Right lung (tissue), 10 donors: ENCODE data around the gene FXYD2. TPM values are rescaled to one million over a fixed set of nuclear protein-coding genes. Genes with fewer than 3 reads are reported as not detected.
"Not testable (repeated sequence)": the region's sequence is repeated elsewhere in the genome, so short reads cannot be mapped to it uniquely, and the experiment has no call there.

ENCODE experiments used
- DNase-seq, 2 donors: peaks; one replicate each; pipeline ENCODE4 v3.0.0-alpha.2; 2013
- long read RNA-seq, 8 donors: transcript quantifications; one replicate each; lab custom pipeline, GENCODE V29; 2026
- polyA plus RNA-seq, 5 donors: library from polyadenylated mRNA; unstranded; fragments of 120-200 nt; gene quantifications; one replicate each; pipeline versions ENCODE4 v1.2.1 to v1.2.3, GENCODE V29; 2013; ENCODE audit warnings: inconsistent platforms in 1 of 5, low replicate concordance in 1 of 5; ENCODE audit not compliant: insufficient read length in 5 of 5, insufficient read depth in 1 of 5

Gene FXYD2
- 1 to 10 TPM; 3.3 to 8.0 (median 5.7) TPM for polyA plus RNA-seq
- long read RNA-seq, donor 1, partial matches to known transcripts, result 0 of 2 reads
- long read RNA-seq, donor 1, other reads (novel, unspliced or antisense), result 0 of 2 reads
- long read RNA-seq, donor 2, partial matches to known transcripts, result 0 of 2 reads
- long read RNA-seq, donor 2, other reads (novel, unspliced or antisense), result 0 of 2 reads
- long read RNA-seq, donor 3, result 0 reads
- long read RNA-seq, donor 4, partial matches to known transcripts, result 0 of 1 reads
- long read RNA-seq, donor 4, other reads (novel, unspliced or antisense), result 0 of 1 reads
- long read RNA-seq, donor 5, partial matches to known transcripts, result 0 of 2 reads
- long read RNA-seq, donor 5, other reads (novel, unspliced or antisense), result 0 of 2 reads
- long read RNA-seq, donor 6, partial matches to known transcripts, result 0 of 1 reads
- long read RNA-seq, donor 6, other reads (novel, unspliced or antisense), result 0 of 1 reads
- long read RNA-seq, donor 7, result 0 reads
- long read RNA-seq, donor 8, partial matches to known transcripts, result 0 of 1 reads
- long read RNA-seq, donor 8, other reads (novel, unspliced or antisense), result 0 of 1 reads

DNA sequence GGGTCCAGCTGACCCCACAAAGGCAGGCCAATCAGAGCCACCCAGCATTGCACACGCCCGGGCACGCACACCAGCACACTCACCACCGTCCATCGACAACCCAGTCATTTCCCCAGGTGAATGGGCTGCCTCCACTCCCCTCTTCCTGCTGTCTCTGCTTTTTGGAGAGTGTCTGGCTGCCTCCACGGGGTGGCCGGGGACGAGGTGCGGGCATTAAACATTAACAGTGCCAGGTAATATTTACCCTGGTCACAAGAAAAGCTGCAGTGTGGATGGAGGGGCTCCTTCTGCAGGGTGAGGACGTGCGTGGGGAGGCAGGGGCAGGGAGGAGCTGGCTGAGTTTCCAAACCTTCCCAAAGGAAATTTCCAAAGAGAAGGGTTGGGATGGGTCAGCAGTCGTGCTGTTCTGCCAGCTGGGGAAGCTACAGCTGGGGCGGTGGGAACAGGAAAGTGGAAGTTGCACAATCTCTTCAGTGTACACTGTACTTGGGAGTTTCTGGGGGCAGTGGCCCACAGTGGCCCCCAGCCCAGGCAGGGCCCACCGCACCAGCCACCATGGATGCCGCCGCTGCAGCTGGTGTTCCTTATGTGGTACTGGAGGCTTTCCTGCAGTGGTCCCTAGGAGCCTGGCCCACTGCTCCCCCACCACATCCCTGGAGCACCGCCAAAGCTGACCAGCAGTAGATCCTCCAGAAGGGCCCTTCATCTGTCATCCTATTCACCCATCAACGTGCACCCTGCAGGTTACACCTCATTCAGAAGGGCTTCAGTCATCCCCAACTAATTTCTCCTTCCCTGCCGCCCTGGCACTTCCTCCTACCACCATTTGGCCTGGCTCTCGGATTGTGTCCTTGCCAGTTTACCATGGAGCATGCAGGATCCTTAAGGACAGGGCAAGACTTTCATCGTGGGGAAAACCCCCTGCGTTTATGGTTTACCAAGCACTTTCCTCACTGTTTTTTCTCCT, at the start of gene FXYD2:
Gene FXYD2 (minus strand): TSS at position 174 of the 967 bp plus-strand sequence. CDS start 66 bp downstream, at position 108.
- peak; percentile 80 to 83 for DNase-seq

- DNase-seq, result no peak
Observed at GRCh38 chr11:117873828-117874125, 49.2 kb upstream of the FXYD2 start.

DNA sequence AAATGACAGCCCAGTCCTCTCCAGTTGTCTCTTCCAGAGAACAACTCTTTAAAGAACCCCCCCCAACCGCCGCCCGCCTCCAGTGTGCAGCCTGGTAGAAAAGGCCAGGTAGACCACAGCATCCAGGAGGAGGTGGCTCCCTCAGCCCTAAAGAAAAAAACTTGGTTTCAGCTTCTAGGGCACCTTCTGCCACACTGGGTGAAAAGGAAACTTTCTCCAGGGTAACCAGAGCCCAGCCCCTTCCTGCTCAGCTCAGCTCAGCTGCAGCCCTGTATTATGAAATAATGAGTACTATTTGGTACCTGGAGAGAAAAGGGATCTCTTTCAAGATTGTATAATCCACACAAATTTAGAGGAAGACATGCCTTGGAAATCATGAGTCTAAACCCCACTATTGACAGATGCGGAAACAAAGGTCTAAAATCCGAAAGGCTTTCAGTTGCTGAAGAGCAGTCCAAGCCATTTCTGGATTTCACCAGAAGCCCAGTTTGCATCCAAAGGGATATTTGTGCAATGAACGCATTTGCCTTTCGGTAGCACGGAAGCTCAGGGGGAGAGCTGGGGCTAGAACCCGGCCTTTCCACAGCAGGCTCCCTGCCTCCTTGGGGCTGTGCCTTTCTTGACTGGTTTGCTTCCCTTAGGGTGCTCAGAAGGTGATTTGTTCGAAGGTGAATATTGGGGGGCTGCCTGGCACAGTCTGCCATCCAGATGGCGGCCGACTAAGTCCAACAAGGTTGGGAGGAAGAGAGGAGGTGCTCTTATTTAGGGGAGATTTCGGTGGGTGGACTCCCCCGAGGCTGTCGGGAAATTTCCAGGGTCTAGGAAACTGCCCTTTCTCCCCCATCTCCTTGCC, 48.7 kb upstream of the FXYD2 start:
- no peak for DNase-seq

DNA sequence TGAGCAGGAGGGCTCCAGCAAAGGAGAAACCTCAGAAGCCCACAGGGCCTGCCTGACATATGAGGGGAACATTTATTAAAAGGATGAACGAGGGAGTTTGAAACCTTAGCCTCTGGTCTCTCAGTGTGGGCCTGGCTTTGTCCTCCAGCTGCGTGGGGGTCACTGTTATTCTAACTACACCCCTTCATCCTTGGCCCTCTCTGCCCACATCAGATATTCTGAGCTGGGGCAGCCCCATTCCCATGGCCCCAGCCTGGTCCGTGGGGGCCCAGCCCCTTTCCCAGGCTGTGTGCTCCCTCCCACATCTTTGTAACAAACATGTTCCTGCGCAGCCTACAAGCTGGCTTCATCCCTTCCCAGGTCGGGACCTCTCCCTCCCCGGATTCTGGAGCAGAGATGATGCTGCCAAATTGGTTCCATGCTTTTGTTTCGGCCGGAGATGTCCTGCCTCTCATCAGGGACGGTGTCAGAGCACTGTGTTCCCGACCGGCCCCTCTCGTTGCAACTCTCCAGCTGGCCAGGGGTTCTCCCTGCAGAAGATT, 47.9 kb upstream of the FXYD2 start:
- no peak for DNase-seq

- no peak for DNase-seq
Observed at GRCh38 chr11:117871784-117872183, 47.2 kb upstream of the FXYD2 start.

DNA sequence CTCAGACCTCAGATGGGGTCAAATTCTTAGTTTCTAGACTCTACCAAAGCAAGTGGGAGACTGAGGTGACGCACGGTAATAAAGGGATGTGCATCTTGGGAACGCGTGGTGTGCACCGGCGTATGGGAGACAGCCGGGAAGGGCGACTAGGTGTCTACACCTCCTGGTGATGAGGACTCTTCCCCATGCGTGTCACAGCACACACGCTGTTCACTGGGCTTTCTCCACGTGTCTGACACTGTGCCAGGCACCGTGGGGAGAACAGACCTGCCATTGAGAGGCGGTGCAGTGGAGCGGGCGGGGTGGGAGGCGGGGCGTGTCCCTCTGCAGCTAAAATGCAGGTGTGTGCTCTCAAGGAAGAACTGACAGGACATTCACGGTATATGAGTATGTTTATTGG, 46.6 kb upstream of the FXYD2 start:
- DNase-seq, result no peak

DNA sequence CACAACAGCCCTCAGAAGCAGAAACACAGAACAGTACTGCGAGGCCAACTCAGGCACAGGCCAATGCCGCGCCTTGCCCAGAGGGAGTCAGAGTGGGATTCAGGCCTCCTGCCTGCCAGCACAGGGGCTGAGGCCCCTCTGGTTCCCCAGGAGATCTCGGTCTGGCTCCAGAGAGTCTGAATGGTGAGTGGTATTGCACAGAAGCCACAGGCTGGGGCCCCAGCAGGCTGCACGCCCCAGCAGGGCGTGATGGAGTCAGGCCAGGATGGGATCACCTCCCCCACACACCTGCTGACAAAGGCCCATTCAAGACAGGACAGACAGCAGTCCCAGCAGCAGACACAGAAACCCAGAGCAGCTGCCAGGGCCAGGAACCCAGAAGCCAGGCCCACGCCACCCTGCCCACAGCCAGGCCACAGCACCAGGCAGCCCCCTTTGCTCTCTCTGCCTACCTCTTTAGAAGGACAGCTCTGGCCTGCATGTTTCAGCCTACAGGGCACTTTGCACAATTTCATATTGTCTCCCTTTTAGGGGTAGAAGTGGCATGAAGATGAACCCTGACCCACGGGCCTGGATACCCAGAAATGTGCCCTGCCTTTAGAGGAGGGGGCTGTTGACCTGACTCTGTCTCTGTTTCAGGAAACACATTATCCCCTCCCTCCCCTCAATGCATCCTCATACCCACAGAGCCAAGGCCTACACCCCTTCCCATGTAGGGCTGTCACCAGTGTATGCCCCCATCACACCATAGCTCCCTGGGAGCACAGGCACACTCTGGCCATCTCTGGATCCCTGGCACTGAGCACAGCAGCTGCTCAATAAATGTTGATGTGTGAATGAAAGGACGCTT, 45.8 kb upstream of the FXYD2 start:
- no peak for DNase-seq

- no peak for DNase-seq
Observed at GRCh38 chr11:117869604-117870003, 45.1 kb upstream of the FXYD2 start.

DNA sequence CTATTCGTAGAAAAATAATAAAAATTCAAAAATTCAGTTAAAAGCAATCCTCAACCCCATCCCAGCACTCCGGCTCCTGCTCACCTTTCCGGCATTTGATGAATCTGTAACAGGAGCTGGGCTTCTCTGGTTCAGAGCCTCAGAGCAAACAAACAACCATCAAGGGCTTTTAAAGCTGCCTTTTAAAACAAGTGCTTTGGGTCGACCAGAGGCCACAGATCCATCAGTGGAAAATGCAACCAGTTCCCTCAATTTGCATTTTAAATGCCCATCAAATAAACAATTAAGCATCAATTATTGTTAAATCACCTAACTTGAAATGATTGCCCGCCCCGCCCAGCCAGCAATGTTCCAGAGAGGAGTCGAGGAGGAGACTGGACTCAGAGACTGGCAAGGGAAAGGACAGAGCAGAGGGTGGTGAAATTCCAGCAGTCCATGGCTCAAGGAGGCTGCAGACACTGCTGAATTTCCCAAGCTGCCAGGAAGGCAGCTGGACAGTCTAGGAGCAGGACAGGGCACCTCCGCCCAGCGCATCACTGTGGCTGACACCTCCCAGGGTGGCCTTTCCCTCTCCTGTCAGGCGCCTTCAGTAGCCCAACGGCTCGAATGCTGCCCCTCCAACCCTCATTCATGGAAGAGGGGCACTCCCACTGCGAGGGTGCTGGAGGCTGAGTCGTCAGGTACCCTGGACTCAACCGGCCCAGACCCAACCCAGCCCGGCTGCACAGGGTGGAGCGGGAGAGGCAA, 44.4 kb upstream of the FXYD2 start:
- DNase-seq, result no peak

DNA sequence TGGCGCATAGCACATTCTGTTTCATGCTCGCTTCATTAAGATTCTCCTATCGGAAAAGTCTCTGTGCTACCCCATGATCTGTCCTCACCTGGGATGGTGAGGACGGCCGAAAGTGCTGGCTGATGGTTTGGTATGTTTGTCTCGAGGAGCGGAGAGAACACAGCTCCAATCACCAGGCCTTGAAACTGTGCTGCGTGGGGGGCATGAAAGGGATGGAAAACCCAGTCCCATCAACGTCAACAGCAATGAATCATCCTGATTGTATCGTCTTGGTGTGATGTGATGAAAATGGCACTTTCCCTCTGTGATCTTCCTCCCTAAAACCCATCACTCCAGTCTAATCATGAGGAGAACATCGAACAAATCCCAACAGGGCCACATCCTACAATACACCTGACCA, 43.5 kb upstream of the FXYD2 start:
- no peak for DNase-seq

DNA sequence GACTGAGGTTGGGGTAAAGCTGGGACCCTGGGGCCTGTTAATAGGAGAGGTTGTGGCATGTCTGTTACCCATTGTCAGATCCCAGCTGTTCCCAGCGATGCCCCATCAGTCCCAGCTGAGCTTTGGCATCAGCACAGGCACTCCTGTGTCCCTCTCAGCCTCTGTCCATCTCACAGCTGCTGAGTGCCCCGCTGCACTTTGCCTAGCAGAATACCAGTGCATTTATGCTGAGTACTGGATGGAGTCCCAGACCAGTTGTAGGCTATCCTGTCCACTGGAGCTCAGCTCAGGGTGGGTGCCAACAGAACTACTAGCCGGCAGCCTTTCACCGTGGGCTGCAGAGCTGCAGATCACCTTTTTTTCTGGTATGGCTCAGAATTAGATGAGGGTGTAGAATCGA, 42.0 kb upstream of the FXYD2 start:
- no peak for DNase-seq

DNA sequence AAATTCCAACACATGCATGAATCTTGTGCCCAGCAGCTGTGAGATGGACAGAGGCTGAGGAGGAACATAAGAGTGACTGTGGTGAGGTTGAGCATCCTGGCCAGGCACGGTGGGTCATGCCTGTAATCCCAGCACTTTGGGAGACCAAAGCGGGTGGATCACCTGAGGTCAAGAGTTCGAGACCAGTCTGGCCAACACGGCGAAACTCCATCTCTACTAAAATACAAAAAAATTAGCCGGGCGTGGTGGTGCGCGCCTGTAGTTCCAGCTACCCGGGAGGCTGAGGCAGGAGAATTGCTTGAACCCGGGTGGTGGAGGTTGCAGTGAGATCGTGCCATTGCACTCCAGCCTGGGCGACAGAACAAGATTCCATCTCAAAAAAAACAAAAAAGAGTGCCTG, 41.0 kb upstream of the FXYD2 start:
- DNase-seq, result not testable (repeated sequence)

GRCh38 chr11:117863383-117863782, 38.8 kb upstream of the FXYD2 start:
- DNase-seq, result no peak

DNA sequence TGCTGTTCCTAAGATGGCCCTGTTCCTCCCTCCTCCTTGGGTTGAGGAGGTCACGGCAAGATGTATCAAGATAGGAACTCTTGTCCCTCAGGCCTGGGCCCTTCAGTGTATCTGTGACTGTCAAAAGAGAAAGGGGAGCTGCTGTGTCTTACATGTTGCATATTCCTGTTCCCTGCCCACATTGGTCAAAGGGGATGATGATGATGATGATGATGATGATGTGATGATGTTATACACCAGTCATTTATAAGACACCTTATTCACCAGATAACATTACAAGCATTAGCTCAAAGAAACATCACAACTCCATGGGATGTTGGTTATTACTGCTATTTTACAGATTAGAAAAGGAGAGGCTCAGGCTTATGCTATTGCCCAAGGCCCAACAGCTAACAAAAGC, 38.2 kb upstream of the FXYD2 start:
- DNase-seq, result no peak

GRCh38 chr11:117862019-117862725, 37.6 kb upstream of the FXYD2 start:
- DNase-seq, result no peak

- no peak for DNase-seq
Observed at GRCh38 chr11:117861151-117862018, 36.8 kb upstream of the FXYD2 start.

GRCh38 chr11:117860139-117860538, 35.6 kb upstream of the FXYD2 start:
- no peak for DNase-seq
